ENCODE results near the gene NRXN2.

DNA sequence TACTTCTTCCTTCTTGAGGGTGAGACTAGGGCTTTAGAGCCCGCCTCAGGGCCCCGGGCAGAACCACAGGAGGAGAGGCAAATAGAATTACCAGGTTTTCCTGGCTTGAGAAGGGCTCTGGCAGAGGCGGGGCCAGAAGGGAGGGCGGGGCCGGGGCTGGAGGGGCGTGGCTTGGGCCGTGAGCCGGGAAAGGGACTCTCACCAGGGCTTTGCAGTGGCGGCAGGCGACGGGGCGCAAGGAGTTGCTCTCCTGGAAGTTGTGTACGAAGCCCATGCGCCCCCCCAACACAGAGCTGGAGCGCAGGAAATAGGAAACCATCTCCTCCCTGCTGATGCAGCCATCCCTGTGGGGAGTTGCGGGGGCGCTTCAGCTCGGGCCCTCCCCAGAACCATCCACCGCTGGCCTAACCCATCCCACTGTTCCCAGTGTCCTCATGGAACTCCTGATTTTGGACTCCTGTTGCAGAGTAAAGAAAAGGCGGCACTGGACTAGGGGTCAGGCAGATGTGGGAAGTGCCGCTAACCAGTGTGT is 6.9 kb upstream of the NRXN2 start:
- TF ChIP-seq, protein P1, sequence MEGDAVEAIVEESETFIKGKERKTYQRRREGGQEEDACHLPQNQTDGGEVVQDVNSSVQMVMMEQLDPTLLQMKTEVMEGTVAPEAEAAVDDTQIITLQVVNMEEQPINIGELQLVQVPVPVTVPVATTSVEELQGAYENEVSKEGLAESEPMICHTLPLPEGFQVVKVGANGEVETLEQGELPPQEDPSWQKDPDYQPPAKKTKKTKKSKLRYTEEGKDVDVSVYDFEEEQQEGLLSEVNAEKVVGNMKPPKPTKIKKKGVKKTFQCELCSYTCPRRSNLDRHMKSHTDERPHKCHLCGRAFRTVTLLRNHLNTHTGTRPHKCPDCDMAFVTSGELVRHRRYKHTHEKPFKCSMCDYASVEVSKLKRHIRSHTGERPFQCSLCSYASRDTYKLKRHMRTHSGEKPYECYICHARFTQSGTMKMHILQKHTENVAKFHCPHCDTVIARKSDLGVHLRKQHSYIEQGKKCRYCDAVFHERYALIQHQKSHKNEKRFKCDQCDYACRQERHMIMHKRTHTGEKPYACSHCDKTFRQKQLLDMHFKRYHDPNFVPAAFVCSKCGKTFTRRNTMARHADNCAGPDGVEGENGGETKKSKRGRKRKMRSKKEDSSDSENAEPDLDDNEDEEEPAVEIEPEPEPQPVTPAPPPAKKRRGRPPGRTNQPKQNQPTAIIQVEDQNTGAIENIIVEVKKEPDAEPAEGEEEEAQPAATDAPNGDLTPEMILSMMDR (IDR thresholded peaks at IDR 0.05 in 2 of 3, conservative IDR thresholded peaks at IDR 0.05 in 1 of 3; ENCODE audit: control insufficient read depth in 2 of 3, extremely low read depth in 1 of 3, insufficient read depth in 1 of 3, low read depth in 3 of 3, low read length in 3 of 3), result no peak
- TF ChIP-seq MXI1 (IDR thresholded peaks at IDR 0.05; ENCODE audit: low read depth, low read length) (no peak), YBX1 (IDR thresholded peaks at IDR 0.05) (no peak), RAD21 (IDR thresholded peaks at IDR 0.05; ENCODE audit: insufficient read depth, low read depth, low read length) (no peak), NFYA (IDR thresholded peaks at IDR 0.05; ENCODE audit: borderline replicate concordance, low read depth, low read length) (no peak), SP1 (IDR thresholded peaks at IDR 0.05; ENCODE audit: low read depth, low read length) (no peak), POLR2AphosphoS5 (IDR thresholded peaks at IDR 0.05; ENCODE audit: low read length) (no peak), CBX5 (IDR thresholded peaks at IDR 0.05; ENCODE audit: low read depth) (no peak)
